B cell (primary cell): ENCODE results near the gene STPG4. TPM values are rescaled to one million over a fixed set of nuclear protein-coding genes. Genes with fewer than 3 reads are reported as not detected.

Source experiments
- ATAC-seq: fragments of 200-7000 bp; cut with Tn5 transposase; one replicate; pipeline ENCODE4 v1.10.0; 2021; ENCODE audit warnings: low read depth, mild to moderate bottlenecking, moderate number of reproducible peaks, moderate library complexity
- CTCF ChIA-PET: fragments of 350-600 bp; sonication (Branson Sonifier 250); formaldehyde crosslinking; loops from one replicate; lab custom pipeline; 2021; ENCODE audit warnings: antibody characterized with exemption, inconsistent platforms; lab: Charles Lee
- POLR2A ChIA-PET: fragments of 350-600 bp; sonication (Branson Sonifier 250); formaldehyde crosslinking; loops from one replicate; lab custom pipeline; 2021; ENCODE audit warnings: antibody characterized with exemption; lab: Charles Lee
- DNase-seq: peaks from one replicate; pipeline ENCODE4 v3.0.0; 2013
- H2AFZ ChIP-seq: 2 replicates; pipeline ENCODE4 v1.6.1; 2012; ENCODE audit warnings: mild to moderate bottlenecking, low read depth, low read length; ENCODE audit not compliant: insufficient read depth, poor library complexity, severe bottlenecking
- H3K27ac ChIP-seq, 2 donors: 1 replicate in 1 of 2; 2 replicates in 1 of 2; pipeline ENCODE4 v1.5.1; 2012 to 2013; ENCODE audit warnings: low read length in 2 of 2, mild to moderate bottlenecking in 2 of 2, moderate library complexity in 1 of 2
- H3K27me3 ChIP-seq, 4 experiments: fragments of 200-600 bp in 1 of 4; sonication (generic) in 1 of 4; replicated peaks in 1 of 4; 1 replicate in 2 of 4; 2 replicates in 2 of 4; pipeline versions ENCODE4 v1.6.1 to v1.7.0; 2013 to 2016; ENCODE audit warnings: low read length in 3 of 4, mild to moderate bottlenecking in 2 of 4, mixed read lengths in 1 of 4, moderate library complexity in 1 of 4; ENCODE audit not compliant: insufficient read depth in 4 of 4, control insufficient read depth in 3 of 4; ENCODE audit errors: control extremely low read depth in 1 of 4
- H3K36me3 ChIP-seq, 2 experiments: replicated peaks in 1 of 2; 1 replicate in 1 of 2; 2 replicates in 1 of 2; pipeline versions ENCODE4 v1.6.1 to v1.7.1; 2013; ENCODE audit warnings: low read length in 1 of 2; ENCODE audit not compliant: insufficient read depth in 2 of 2, control insufficient read depth in 1 of 2; ENCODE audit errors: control extremely low read depth in 1 of 2, extremely low read depth in 1 of 2
- H3K4me1 ChIP-seq, 2 donors: fragments of 200-600 bp in 1 of 2; sonication (generic) in 1 of 2; 1 replicate in 1 of 2; 2 replicates in 1 of 2; pipeline versions ENCODE4 v1.5.1 to v1.6.1; 2013 to 2017; ENCODE audit warnings: low read length in 2 of 2; ENCODE audit not compliant: control insufficient read depth in 2 of 2, insufficient read depth in 2 of 2
- H3K4me2 ChIP-seq: replicated peaks from 2 replicates; pipeline ENCODE3; 2012; ENCODE audit warnings: mild to moderate bottlenecking, low read depth, low read length; ENCODE audit not compliant: poor library complexity, severe bottlenecking
- H3K4me3 ChIP-seq, 5 experiments: fragments of 200-600 bp in 1 of 5; sonication (generic) in 1 of 5; 1 replicate in 3 of 5; 2 replicates in 2 of 5; pipeline versions ENCODE4 v1.5.1 to v1.7.0; 2011 to 2016; ENCODE audit warnings: low read length in 4 of 5, mild to moderate bottlenecking in 4 of 5, low read depth in 2 of 5, control low read depth in 1 of 5, moderate library complexity in 1 of 5; ENCODE audit not compliant: insufficient read depth in 1 of 5; ENCODE audit errors: control extremely low read depth in 1 of 5, extremely low read depth in 1 of 5
- H3K79me2 ChIP-seq: fragments of 200-600 bp; sonication (generic); one replicate; pipeline ENCODE4 v1.6.0; 2016; ENCODE audit warnings: low read length; ENCODE audit not compliant: control insufficient read depth, insufficient read depth
- H3K9ac ChIP-seq: fragments of 200-600 bp; sonication (generic); 2 replicates; pipeline ENCODE4 v1.6.1; 2017; ENCODE audit warnings: mild to moderate bottlenecking, low read length, moderate library complexity
- H3K9me3 ChIP-seq, 3 donors: one replicate each; pipeline versions ENCODE4 v1.6.1 to v1.7.1; 2013; ENCODE audit warnings: low read length in 2 of 3; ENCODE audit not compliant: control insufficient read depth in 2 of 3, insufficient read depth in 1 of 3; ENCODE audit errors: control extremely low read depth in 1 of 3
- H4K20me1 ChIP-seq: 2 replicates; pipeline ENCODE4 v1.6.0; 2012; ENCODE audit warnings: mild to moderate bottlenecking, low read length; ENCODE audit not compliant: insufficient read depth, control insufficient read depth, poor library complexity, severe bottlenecking
- H3K27ac Mint-ChIP-seq: one replicate; pipeline ENCODE4 v1.8.0; 2021; ENCODE audit warnings: mixed read lengths
- H3K27me3 Mint-ChIP-seq: one replicate; pipeline ENCODE4 v1.8.0; 2021; ENCODE audit warnings: mixed read lengths
- H3K4me1 Mint-ChIP-seq: one replicate; pipeline ENCODE4 v1.8.0; 2021; ENCODE audit warnings: mixed read lengths
- H3K4me3 Mint-ChIP-seq: one replicate; pipeline ENCODE4 v1.8.0; 2021; ENCODE audit warnings: mixed read lengths
- H3K9me3 Mint-ChIP-seq: one replicate; pipeline ENCODE4 v1.8.0; 2022; ENCODE audit warnings: mixed read lengths; ENCODE audit not compliant: insufficient read depth
- CTCF ChIP-seq: fragments of 200-600 bp; IDR thresholded peaks from one replicate; pipeline ENCODE4 v1.8.0; 2022; ENCODE audit warnings: antibody characterized with exemption, mild to moderate bottlenecking
- EZH2 ChIP-seq: IDR thresholded peaks from 2 replicates; pipeline ENCODE4 v1.6.1; 2012; ENCODE audit warnings: borderline replicate concordance, low read depth, mild to moderate bottlenecking, moderate library complexity, low read length; ENCODE audit not compliant: insufficient read depth, poor library complexity, severe bottlenecking
- WGBS: methylation state at CpG from one replicate; pipeline ENCODE4 v1.1.5; 2013; ENCODE audit warnings: missing lambda C conversion rate; ENCODE audit not compliant: insufficient coverage; 5-methylcytosine and 5-hydroxymethylcytosine counted together
- intact Hi-C: fragments of 100-400 bp; cut with micrococcal nuclease; formaldehyde crosslinking; loops from one replicate; pipeline ENCODE4 v1.10.0; 2022
- polyA plus RNA-seq: library from polyadenylated mRNA; depleted of rRNA; stranded (reverse); fragments of >200 nt; gene quantifications from 2 replicates; pipeline ENCODE4 v1.2.3, GENCODE V29; 2012
- total RNA-seq, 2 donors: library from RNA; stranded (reverse); fragments of 120-200 nt in 1 of 2; gene quantifications; 1 replicate in 1 of 2; 2 replicates in 1 of 2; pipeline versions ENCODE4 v1.2.3 to v1.2.4, GENCODE V29; 2013 to 2022

The STPG4 gene
- total and polyA plus RNA-seq, 2 donors (not counting 1 experiment from before 2014, with no cell fraction given): 0.31 to 0.79 TPM

DNA sequence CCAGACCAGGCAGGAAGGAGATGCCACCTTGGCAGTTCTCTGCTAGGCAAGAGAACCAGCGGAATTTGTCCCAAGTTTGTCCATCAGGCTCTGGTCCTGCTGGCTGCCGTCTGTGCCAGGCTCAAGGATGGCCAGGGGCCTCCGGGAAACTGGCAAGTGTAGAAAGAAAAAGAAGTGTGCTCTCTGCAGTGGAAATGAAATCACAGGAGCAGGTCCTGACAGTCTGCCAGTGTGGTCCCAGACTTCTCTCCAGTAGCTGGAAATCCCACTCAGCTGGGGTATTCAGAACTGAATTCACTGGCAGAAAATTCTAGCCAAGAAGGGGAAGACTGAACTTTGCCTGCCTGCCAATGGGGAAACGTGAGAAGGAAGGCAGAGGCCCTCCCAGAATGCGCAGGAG lies 91.0 kb downstream of the STPG4 start:
- ChIA-PET CTCF (no interaction called here), POLR2A (no interaction called here)
- DNase-seq (no peak), ATAC-seq (no peak)
- peaks cover 1 to 85% of the 10 kb centered on the region in 2 experiments for H3K36me3 ChIP-seq
- TF ChIP-seq EZH2 (no peak), CTCF (no peak)
- Mint-ChIP-seq H3K4me1 (peaks cover 15% of the 10 kb centered on the region), H3K4me3 (no peak overlapping the region), H3K27ac (no peak overlapping the region), H3K27me3 (no peaks in the 10 kb centered on the region), H3K9me3 (no peaks in the 10 kb centered on the region)
- peaks cover 4 to 9% of the 10 kb centered on the region in 2 donors for H3K4me1 ChIP-seq
- peaks cover 29% of the 10 kb centered on the region for H3K79me2 ChIP-seq
- no peak overlapping the region for H3K4me2 ChIP-seq
- no peaks in the 10 kb centered on the region for H4K20me1 ChIP-seq
- 98% methylated on average over 5 of the region's 5 CpGs for WGBS
- intact Hi-C loops: no loop called here
- no peaks in the 10 kb centered on the region for H3K27me3 ChIP-seq
- no peak overlapping the region for H3K9ac ChIP-seq
- H3K9me3 ChIP-seq: no peaks in the 10 kb centered on the region
- no peak overlapping the region for H3K4me3 ChIP-seq
- no peak overlapping the region for H2AFZ ChIP-seq
- peak overlapping the region in 1 of 2 donors; percentile 18 for H3K27ac ChIP-seq

DNA sequence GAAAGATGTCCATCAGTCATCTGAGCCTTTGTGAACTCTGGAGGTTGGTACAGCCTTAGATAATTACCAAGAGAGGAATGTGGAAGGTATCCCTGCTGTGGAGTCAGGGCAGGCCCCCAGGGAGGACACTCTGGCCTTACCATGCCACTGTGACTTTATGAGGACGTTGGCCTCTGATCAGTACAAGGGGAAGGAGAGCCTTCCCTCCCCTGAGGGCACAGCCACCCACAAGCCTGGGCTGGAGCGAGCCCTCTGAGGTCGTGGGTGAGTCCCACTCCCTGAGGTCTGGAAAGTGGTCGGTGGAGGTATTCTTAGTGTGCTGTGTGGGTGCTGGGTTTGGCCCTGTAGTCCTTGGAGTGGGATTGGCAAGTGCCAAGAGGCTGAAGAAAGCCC lies 91.6 kb downstream of the STPG4 start:
- POLR2A ChIA-PET: no interaction called here
- H4K20me1 ChIP-seq: no peaks in the 10 kb centered on the region
- Mint-ChIP-seq H3K9me3 (no peaks in the 10 kb centered on the region), H3K27ac (peak overlapping the region; percentile 67), H3K4me3 (no peak overlapping the region), H3K27me3 (no peaks in the 10 kb centered on the region), H3K4me1 (peaks cover 13% of the 10 kb centered on the region)
- H3K4me3 ChIP-seq: no peak overlapping the region
- CTCF ChIA-PET: no interaction called here
- H3K4me2 ChIP-seq: no peak overlapping the region
- peaks cover 3 to 8% of the 10 kb centered on the region in 2 donors for H3K4me1 ChIP-seq
- no peak overlapping the region for H3K9ac ChIP-seq
- peaks cover 1 to 85% of the 10 kb centered on the region in 2 experiments for H3K36me3 ChIP-seq
- H3K9me3 ChIP-seq: no peaks in the 10 kb centered on the region
- TF ChIP-seq EZH2 (no peak), CTCF (no peak)
- H3K79me2 ChIP-seq: peaks cover 35% of the 10 kb centered on the region
- H3K27ac ChIP-seq: no peak overlapping the region
- no peak for ATAC-seq
- no peaks in the 10 kb centered on the region for H3K27me3 ChIP-seq
- WGBS: 63% methylated on average over 4 of the region's 4 CpGs
- intact Hi-C loops: no loop called here
- DNase-seq: no peak
- no peak overlapping the region for H2AFZ ChIP-seq
